ENCODE measurements around the gene CCNI2.

CCNI2 gene

DNA sequence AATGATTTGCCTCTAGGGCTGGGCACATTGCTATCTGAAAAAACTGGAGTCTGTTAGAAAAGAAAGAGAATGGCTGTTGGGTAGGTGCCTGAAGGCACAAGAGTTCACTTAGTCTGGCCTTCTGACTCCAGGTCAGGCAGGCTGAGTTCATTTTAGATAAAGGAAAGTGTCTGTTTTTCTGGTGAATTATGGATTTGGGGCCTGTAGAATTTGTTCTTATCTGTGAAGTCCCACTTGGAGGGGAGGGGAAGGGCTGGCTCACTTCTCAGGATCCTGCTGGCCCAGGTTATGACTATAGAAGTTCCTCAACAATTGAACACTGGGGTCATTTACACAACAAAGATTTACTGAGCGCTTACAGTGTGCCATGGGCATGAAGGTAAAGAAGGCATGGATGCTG, 41.3 kb downstream of the CCNI2 start:
- no CpG with 5 or more reads among the region's 1 CpG for WGBS, 2 donors (ENCODE audit: extremely low coverage in 2 of 2, insufficient read length in 2 of 2, insufficient replicate concordance in 1 of 2)
- Histone ChIP-seq H2AFZ (ENCODE audit: low read length) (no peak overlapping the region), H3K23ac (ENCODE audit: low read depth, low read length, poor library complexity) (no peak overlapping the region)

DNA sequence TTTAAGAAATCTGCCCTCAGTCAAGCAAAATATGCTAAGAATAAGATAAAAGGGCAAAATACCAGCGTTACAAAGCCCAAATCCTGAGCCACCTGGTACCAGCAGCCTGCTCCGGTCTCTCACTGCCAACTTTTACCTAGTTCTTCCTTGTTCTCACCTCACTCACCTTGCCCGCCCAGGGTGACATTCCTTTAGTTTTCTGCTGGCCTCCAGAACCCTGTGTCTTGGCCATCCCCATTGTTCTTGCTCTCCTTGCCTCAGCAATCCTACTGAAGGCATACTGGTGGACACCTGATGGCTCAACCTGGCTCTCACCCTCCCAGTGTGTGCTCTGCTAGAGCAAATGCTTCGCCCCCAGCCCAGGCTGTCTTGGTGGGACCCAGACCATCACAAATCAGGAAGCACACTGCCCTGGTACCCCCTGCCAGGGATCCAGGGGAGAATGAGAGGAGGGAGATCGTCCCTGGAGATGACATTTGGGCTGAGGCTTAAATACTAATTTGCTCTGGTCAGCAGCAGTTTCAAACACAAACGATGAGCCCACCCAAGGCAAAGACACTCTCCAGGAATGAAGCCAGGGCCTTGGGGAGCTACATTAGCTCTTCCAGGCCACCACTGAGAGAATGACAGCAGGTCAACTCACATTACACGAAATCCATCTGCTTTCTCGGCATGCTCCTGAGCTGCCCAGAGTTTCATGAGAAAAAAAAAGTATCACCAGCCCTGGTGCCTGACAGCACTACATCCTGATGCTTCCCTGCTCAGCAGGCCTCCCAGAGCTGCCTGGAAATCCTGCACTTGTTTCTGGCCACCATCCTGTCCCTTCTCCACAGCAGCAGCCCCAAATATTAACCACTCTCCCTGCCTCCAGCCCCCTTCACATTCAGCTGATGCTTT, 42.0 kb downstream of the CCNI2 start:
- H3K4me1 ChIP-seq (ENCODE audit: control insufficient read depth in 2 of 2, insufficient read depth in 1 of 2, low read depth in 1 of 2, low read length in 2 of 2), result no peaks in the 10 kb centered on the region
- no peak overlapping the region for H3K4me2 ChIP-seq (ENCODE audit: insufficient read depth, low read length, poor library complexity, severe bottlenecking)
- H3K9me3 ChIP-seq (replicated peaks in 1 of 2; ENCODE audit: control insufficient read depth in 2 of 2, insufficient read depth in 1 of 2, low read depth in 1 of 2, low read length in 2 of 2), result peaks cover 1 to 3% of the 10 kb centered on the region in 2 donors
- no peak overlapping the region for H3K9ac ChIP-seq (ENCODE audit: low read depth, low read length, poor library complexity)
- no peak overlapping the region for H3K4ac ChIP-seq (ENCODE audit: low read length)
- no peak overlapping the region for H2AK5ac ChIP-seq (ENCODE audit: low read depth, low read length)
- no peak overlapping the region for H3K4me3 ChIP-seq (ENCODE audit: low read length in 2 of 2)
- no peak overlapping the region for H3K14ac ChIP-seq (ENCODE audit: low read length)
- no peaks in the 10 kb centered on the region for H3K79me1 ChIP-seq (ENCODE audit: low read depth, low read length)
- H2AFZ ChIP-seq (ENCODE audit: low read length), result no peak overlapping the region
- no peak overlapping the region for H4K91ac ChIP-seq (ENCODE audit: low read depth, low read length, poor library complexity)
- no peak overlapping the region for H2BK15ac ChIP-seq (ENCODE audit: low read length)
- H3K23ac ChIP-seq (ENCODE audit: low read depth, low read length, poor library complexity), result no peak overlapping the region
- no CpG with 5 or more reads among the region's 8 CpGs for WGBS, 2 donors (ENCODE audit: extremely low coverage in 2 of 2, insufficient read length in 2 of 2, insufficient replicate concordance in 1 of 2)
- H3K36me3 ChIP-seq (replicated peaks in 1 of 2; ENCODE audit: control insufficient read depth in 2 of 2, insufficient read depth in 2 of 2, low read length in 2 of 2), result no peaks in the 10 kb centered on the region
- no peak overlapping the region for H2BK12ac ChIP-seq (ENCODE audit: low read length)
- H2BK5ac ChIP-seq (ENCODE audit: low read length), result no peak overlapping the region
- peaks cover 0 to 51% (median 0%) of the 10 kb centered on the region in 3 experiments for H3K27me3 ChIP-seq (ENCODE audit: control insufficient read depth in 3 of 3, insufficient read depth in 3 of 3, low read depth in 1 of 3, low read length in 3 of 3)
- no peak overlapping the region for H3K18ac ChIP-seq (ENCODE audit: low read length)
- no peak overlapping the region for H4K8ac ChIP-seq (ENCODE audit: low read depth, low read length)
- no peak overlapping the region for H3K27ac ChIP-seq (replicated peaks; ENCODE audit: low read length)
- DNase-seq (ENCODE audit: low spot score), result no peak
- H2BK120ac ChIP-seq (ENCODE audit: low read depth, low read length), result no peak overlapping the region

More for the DNA sequence above, 41.3 kb downstream of the CCNI2 start:
- Histone ChIP-seq H3K36me3 (replicated peaks in 1 of 2; ENCODE audit: control insufficient read depth in 2 of 2, insufficient read depth in 2 of 2, low read length in 2 of 2) (no peaks in the 10 kb centered on the region), H2BK5ac (ENCODE audit: low read length) (no peak overlapping the region), H2BK120ac (ENCODE audit: low read depth, low read length) (no peak overlapping the region), H3K14ac (ENCODE audit: low read length) (no peak overlapping the region), H2AK5ac (ENCODE audit: low read depth, low read length) (no peak overlapping the region), H3K18ac (ENCODE audit: low read length) (no peak overlapping the region), H2BK12ac (ENCODE audit: low read length) (no peak overlapping the region), H3K79me1 (ENCODE audit: low read depth, low read length) (no peaks in the 10 kb centered on the region), H2BK15ac (ENCODE audit: low read length) (no peak overlapping the region), H3K9ac (ENCODE audit: low read depth, low read length, poor library complexity) (no peak overlapping the region), H4K8ac (ENCODE audit: low read depth, low read length) (no peak overlapping the region), H3K4me3 (ENCODE audit: low read length in 2 of 2) (no peak overlapping the region), H3K4ac (ENCODE audit: low read length) (no peak overlapping the region), H3K4me2 (ENCODE audit: insufficient read depth, low read length, poor library complexity, severe bottlenecking) (no peak overlapping the region), H3K27ac (replicated peaks; ENCODE audit: low read length) (no peak overlapping the region), H3K9me3 (replicated peaks in 1 of 2; ENCODE audit: control insufficient read depth in 2 of 2, insufficient read depth in 1 of 2, low read depth in 1 of 2, low read length in 2 of 2) (peaks cover 1 to 3% of the 10 kb centered on the region in 2 donors), H3K4me1 (ENCODE audit: control insufficient read depth in 2 of 2, insufficient read depth in 1 of 2, low read depth in 1 of 2, low read length in 2 of 2) (no peaks in the 10 kb centered on the region), H3K27me3 (ENCODE audit: control insufficient read depth in 3 of 3, insufficient read depth in 3 of 3, low read depth in 1 of 3, low read length in 3 of 3) (peaks cover 0 to 54% (median 0%) of the 10 kb centered on the region in 3 experiments), H4K91ac (ENCODE audit: low read depth, low read length, poor library complexity) (no peak overlapping the region)
- DNase-seq (ENCODE audit: low spot score), result no peak

DNA sequence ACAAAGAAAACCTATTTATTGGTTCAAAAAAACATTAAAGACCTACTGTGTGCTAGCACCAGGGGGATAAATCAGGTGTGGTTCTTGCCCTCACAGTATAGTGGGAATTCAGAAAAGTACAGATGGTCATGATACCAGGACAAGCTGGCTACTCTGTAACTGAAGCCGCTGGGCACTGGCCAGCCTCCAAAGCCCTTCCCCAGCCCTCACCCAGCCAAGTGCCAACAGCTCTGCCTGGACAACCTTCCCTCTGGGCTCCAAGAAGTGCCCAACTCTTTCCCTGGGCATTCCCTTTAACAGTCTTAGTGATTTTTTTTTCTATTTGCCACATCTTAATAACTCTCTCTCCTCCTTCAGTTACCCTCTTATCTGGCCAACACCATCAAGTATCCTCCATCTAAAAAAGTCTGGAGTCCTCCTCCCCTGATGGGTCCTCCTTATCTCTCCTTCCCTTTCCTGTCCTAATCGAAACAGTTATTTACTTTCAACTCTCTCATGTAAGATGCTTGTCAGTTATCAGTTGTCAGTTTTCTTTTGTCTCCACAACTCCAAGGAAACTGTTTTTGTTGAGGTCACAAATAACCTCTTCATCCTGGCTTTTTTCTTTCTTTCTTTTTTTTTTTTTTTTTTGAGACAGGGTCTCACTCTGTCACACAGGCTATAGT, 43.1 kb downstream of the CCNI2 start:
- WGBS, 2 donors (ENCODE audit: extremely low coverage in 2 of 2, insufficient read length in 2 of 2, insufficient replicate concordance in 1 of 2), result no CpG with 5 or more reads among the region's 2 CpGs
- Histone ChIP-seq H3K79me1 (ENCODE audit: low read depth, low read length) (no peaks in the 10 kb centered on the region), H3K9me3 (replicated peaks in 1 of 2; ENCODE audit: control insufficient read depth in 2 of 2, insufficient read depth in 1 of 2, low read depth in 1 of 2, low read length in 2 of 2) (peaks cover 1 to 3% of the 10 kb centered on the region in 2 donors), H2AK5ac (ENCODE audit: low read depth, low read length) (no peak overlapping the region), H3K23ac (ENCODE audit: low read depth, low read length, poor library complexity) (no peak overlapping the region), H3K36me3 (replicated peaks in 1 of 2; ENCODE audit: control insufficient read depth in 2 of 2, insufficient read depth in 2 of 2, low read length in 2 of 2) (no peaks in the 10 kb centered on the region), H3K27ac (replicated peaks; ENCODE audit: low read length) (no peak overlapping the region), H4K91ac (ENCODE audit: low read depth, low read length, poor library complexity) (no peak overlapping the region), H3K9ac (ENCODE audit: low read depth, low read length, poor library complexity) (no peak overlapping the region), H3K4me1 (ENCODE audit: control insufficient read depth in 2 of 2, insufficient read depth in 1 of 2, low read depth in 1 of 2, low read length in 2 of 2) (no peaks in the 10 kb centered on the region), H3K18ac (ENCODE audit: low read length) (no peak overlapping the region), H3K4me2 (ENCODE audit: insufficient read depth, low read length, poor library complexity, severe bottlenecking) (no peak overlapping the region), H3K4ac (ENCODE audit: low read length) (no peak overlapping the region), H3K14ac (ENCODE audit: low read length) (no peak overlapping the region), H2BK5ac (ENCODE audit: low read length) (no peak overlapping the region), H2BK15ac (ENCODE audit: low read length) (no peak overlapping the region), H2BK120ac (ENCODE audit: low read depth, low read length) (no peak overlapping the region), H2AFZ (ENCODE audit: low read length) (no peak overlapping the region), H3K4me3 (ENCODE audit: low read length in 2 of 2) (no peak overlapping the region), H2BK12ac (ENCODE audit: low read length) (no peak overlapping the region), H4K8ac (ENCODE audit: low read depth, low read length) (no peak overlapping the region), H3K27me3 (ENCODE audit: control insufficient read depth in 3 of 3, insufficient read depth in 3 of 3, low read depth in 1 of 3, low read length in 3 of 3) (peaks cover 0 to 51% (median 0%) of the 10 kb centered on the region in 3 experiments)
- DNase-seq (ENCODE audit: low spot score), result no peak

DNA sequence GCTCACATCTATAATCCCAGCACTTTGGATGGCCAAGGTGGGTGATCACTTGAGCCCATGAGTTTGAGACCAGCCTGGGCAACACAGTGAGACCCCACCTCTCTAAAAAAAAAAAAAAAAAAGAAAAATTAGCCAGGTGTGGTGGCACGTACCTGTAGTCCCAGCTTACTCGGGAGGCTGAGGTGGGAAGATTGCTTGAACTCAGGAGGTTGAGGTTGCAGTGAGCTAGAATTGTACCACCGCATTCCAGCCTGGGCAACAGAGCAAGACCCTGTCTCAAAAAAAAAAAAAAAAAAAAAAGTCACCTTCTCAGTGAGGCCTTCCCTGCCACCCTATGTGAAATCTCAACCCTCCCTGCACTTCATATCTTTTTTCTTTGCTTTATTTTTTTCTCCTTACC, 43.8 kb downstream of the CCNI2 start:
- whole genome bisulfite sequencing, 2 donors (ENCODE audit: extremely low coverage in 2 of 2, insufficient read length in 2 of 2, insufficient replicate concordance in 1 of 2), result no CpG with 5 or more reads among the region's 3 CpGs
- no peak overlapping the region for H3K14ac ChIP-seq (ENCODE audit: low read length)

More for the DNA sequence above, 43.8 kb downstream of the CCNI2 start:
- H2AFZ ChIP-seq (ENCODE audit: low read length), result no peak overlapping the region
- no peak overlapping the region for H3K18ac ChIP-seq (ENCODE audit: low read length)
- H3K79me1 ChIP-seq (ENCODE audit: low read depth, low read length), result no peaks in the 10 kb centered on the region
- no peak overlapping the region for H2AK5ac ChIP-seq (ENCODE audit: low read depth, low read length)
- no peak for DNase-seq (ENCODE audit: low spot score)
- H3K4ac ChIP-seq (ENCODE audit: low read length), result no peak overlapping the region
- H2BK12ac ChIP-seq (ENCODE audit: low read length), result no peak overlapping the region
- no peak overlapping the region for H3K4me3 ChIP-seq (ENCODE audit: low read length in 2 of 2)
- no peak overlapping the region for H3K9ac ChIP-seq (ENCODE audit: low read depth, low read length, poor library complexity)
- no peak overlapping the region for H4K8ac ChIP-seq (ENCODE audit: low read depth, low read length)
- H3K27ac ChIP-seq (replicated peaks; ENCODE audit: low read length), result no peak overlapping the region
- H3K23ac ChIP-seq (ENCODE audit: low read depth, low read length, poor library complexity), result no peak overlapping the region
- H2BK5ac ChIP-seq (ENCODE audit: low read length), result no peak overlapping the region
- no peak overlapping the region for H2BK120ac ChIP-seq (ENCODE audit: low read depth, low read length)
- peaks cover 0 to 3% of the 10 kb centered on the region in 2 donors for H3K9me3 ChIP-seq (replicated peaks in 1 of 2; ENCODE audit: control insufficient read depth in 2 of 2, insufficient read depth in 1 of 2, low read depth in 1 of 2, low read length in 2 of 2)
- H4K91ac ChIP-seq (ENCODE audit: low read depth, low read length, poor library complexity), result no peak overlapping the region
- peaks cover 0 to 50% (median 0%) of the 10 kb centered on the region in 3 experiments for H3K27me3 ChIP-seq (ENCODE audit: control insufficient read depth in 3 of 3, insufficient read depth in 3 of 3, low read depth in 1 of 3, low read length in 3 of 3)
- no peak overlapping the region for H3K4me2 ChIP-seq (ENCODE audit: insufficient read depth, low read length, poor library complexity, severe bottlenecking)
- no peak overlapping the region for H2BK15ac ChIP-seq (ENCODE audit: low read length)
- H3K36me3 ChIP-seq (replicated peaks in 1 of 2; ENCODE audit: control insufficient read depth in 2 of 2, insufficient read depth in 2 of 2, low read length in 2 of 2), result no peaks in the 10 kb centered on the region
- H3K4me1 ChIP-seq (ENCODE audit: control insufficient read depth in 2 of 2, insufficient read depth in 1 of 2, low read depth in 1 of 2, low read length in 2 of 2), result no peaks in the 10 kb centered on the region
